CD14-positive monocyte (primary cell): ENCODE measurements around the gene CHRNA3. TPM values are rescaled to one million over a fixed set of nuclear protein-coding genes. Genes with fewer than 3 reads are reported as not detected.

Experiments used
- DNase-seq, 3 donors: peaks; one replicate each; pipeline ENCODE4 v3.0.0-alpha.2; 2011 to 2022
- H2AFZ ChIP-seq: 2 replicates; pipeline ENCODE4 v1.6.0; 2012; ENCODE audit warnings: mild to moderate bottlenecking, low read depth, low read length, inconsistent platforms; ENCODE audit not compliant: insufficient read depth, poor library complexity, severe bottlenecking
- H3K27ac ChIP-seq, 2 donors: 1 replicate in 1 of 2; 2 replicates in 1 of 2; pipeline ENCODE4 v1.5.1; 2012 to 2013; ENCODE audit warnings: low read length in 2 of 2, control low read depth in 1 of 2, inconsistent platforms in 1 of 2, low read depth in 1 of 2, mild to moderate bottlenecking in 1 of 2
- H3K27me3 ChIP-seq, 2 donors: one replicate each; pipeline versions ENCODE4 v1.6.0 to v1.6.1; 2011 to 2013; ENCODE audit warnings: low read length in 2 of 2; ENCODE audit not compliant: control insufficient read depth in 2 of 2, insufficient read depth in 2 of 2
- H3K36me3 ChIP-seq, 2 donors: replicated peaks in 1 of 2; 1 replicate in 1 of 2; 2 replicates in 1 of 2; pipeline versions ENCODE4 v1.5.1 to v1.6.1; 2012 to 2013; ENCODE audit warnings: low read length in 2 of 2, control low read depth in 1 of 2, inconsistent platforms in 1 of 2, mild to moderate bottlenecking in 1 of 2; ENCODE audit not compliant: insufficient read depth in 2 of 2, control insufficient read depth in 1 of 2
- H3K4me1 ChIP-seq, 2 donors: 1 replicate in 1 of 2; 2 replicates in 1 of 2; pipeline versions ENCODE4 v1.5.1 to v1.6.1; 2012 to 2013; ENCODE audit warnings: low read length in 2 of 2, control low read depth in 1 of 2, inconsistent platforms in 1 of 2, mild to moderate bottlenecking in 1 of 2, moderate library complexity in 1 of 2; ENCODE audit not compliant: insufficient read depth in 2 of 2, control insufficient read depth in 1 of 2
- H3K4me2 ChIP-seq: replicated peaks from 2 replicates; pipeline ENCODE3; 2012; ENCODE audit warnings: low read length, moderate library complexity, mild to moderate bottlenecking; ENCODE audit not compliant: poor library complexity, severe bottlenecking; ENCODE audit errors: extremely low read depth
- H3K4me3 ChIP-seq, 3 experiments: fragments of 200-600 bp in 1 of 3; sonication (generic) in 1 of 3; replicated peaks in 1 of 3; 1 replicate in 2 of 3; 2 replicates in 1 of 3; pipeline ENCODE4 v1.5.1; 2011 to 2013; ENCODE audit warnings: low read length in 3 of 3, mild to moderate bottlenecking in 3 of 3, control low read depth in 2 of 3, low read depth in 2 of 3, inconsistent platforms in 1 of 3, moderate library complexity in 1 of 3
- H3K79me2 ChIP-seq: 2 replicates; pipeline ENCODE4 v1.6.0; 2012; ENCODE audit warnings: mild to moderate bottlenecking, control low read depth, inconsistent platforms, low read length, moderate library complexity; ENCODE audit not compliant: insufficient read depth
- H3K9ac ChIP-seq: 2 replicates; pipeline ENCODE4 v1.6.0; 2017; ENCODE audit warnings: low read length, mild to moderate bottlenecking; ENCODE audit not compliant: insufficient read depth, poor library complexity, severe bottlenecking
- H3K9me3 ChIP-seq, 2 donors: replicated peaks in 1 of 2; 1 replicate in 1 of 2; 2 replicates in 1 of 2; pipeline versions ENCODE4 v1.5.1 to v1.6.1; 2012 to 2013; ENCODE audit warnings: low read length in 2 of 2, control low read depth in 1 of 2; ENCODE audit not compliant: control insufficient read depth in 1 of 2, insufficient read depth in 1 of 2
- H4K20me1 ChIP-seq: 2 replicates; pipeline ENCODE4 v1.6.0; 2012; ENCODE audit warnings: mild to moderate bottlenecking, low read length, control low read depth, moderate library complexity; ENCODE audit not compliant: insufficient read depth
- H3K27ac Mint-ChIP-seq, 7 donors: one replicate each; pipeline ENCODE4 v1.8.0; 2020; ENCODE audit warnings: mild to moderate bottlenecking in 7 of 7, mixed read lengths in 7 of 7, moderate library complexity in 6 of 7, inconsistent platforms in 2 of 7
- H3K27me3 Mint-ChIP-seq, 3 donors: one replicate each; pipeline ENCODE4 v1.8.0; 2021 to 2022; ENCODE audit warnings: low read depth in 3 of 3, mild to moderate bottlenecking in 3 of 3, mixed read lengths in 3 of 3, moderate library complexity in 3 of 3, inconsistent platforms in 1 of 3
- H3K36me3 Mint-ChIP-seq, 2 donors: one replicate each; pipeline ENCODE4 v1.8.0; 2020; ENCODE audit warnings: mixed read lengths in 2 of 2, inconsistent platforms in 1 of 2, mild to moderate bottlenecking in 1 of 2
- H3K4me1 Mint-ChIP-seq: one replicate; pipeline ENCODE4 v1.8.0; 2020; ENCODE audit warnings: mild to moderate bottlenecking, mixed read lengths
- H3K4me3 Mint-ChIP-seq, 2 donors: one replicate each; pipeline ENCODE4 v1.8.0; 2020; ENCODE audit warnings: mild to moderate bottlenecking in 2 of 2, mixed read lengths in 2 of 2, moderate library complexity in 1 of 2
- H3K9me3 Mint-ChIP-seq, 7 donors: one replicate each; pipeline ENCODE4 v1.8.0; 2020 to 2022; ENCODE audit warnings: mixed read lengths in 7 of 7, mild to moderate bottlenecking in 6 of 7, moderate library complexity in 6 of 7, inconsistent platforms in 2 of 7
- CTCF ChIP-seq: fragments of 200-600 bp; IDR thresholded peaks from one replicate; pipeline ENCODE4 v1.8.0; 2022; ENCODE audit warnings: antibody characterized with exemption, mild to moderate bottlenecking
- WGBS: methylation state at CpG from one replicate; pipeline ENCODE4 v1.1.5; 2013; ENCODE audit warnings: missing lambda C conversion rate; ENCODE audit not compliant: insufficient coverage; 5-methylcytosine and 5-hydroxymethylcytosine counted together
- intact Hi-C, 2 donors: fragments of 100-400 bp; cut with micrococcal nuclease; formaldehyde crosslinking; loops; one replicate each; pipeline versions ENCODE4 v1.15.0 to v1.15.1; 2023
- polyA plus RNA-seq, 3 donors: library from polyadenylated mRNA; depleted of rRNA in 1 of 3; unstranded in 2 of 3; stranded (reverse) in 1 of 3; fragments of 300-500 nt in 2 of 3; fragments of >200 nt in 1 of 3; fragmentation: Illumina TruSeq in 2 of 3; gene quantifications; 1 replicate in 2 of 3; 2 replicates in 1 of 3; pipeline ENCODE4 v1.2.3, GENCODE V29; 2012 to 2021

Gene CHRNA3
- polyA plus RNA-seq, 3 donors = not detected

GRCh38 chr15:78620021-78620526 is 722 bp downstream of the CHRNA3 start:
- no peak overlapping the region for H2AFZ ChIP-seq
- peaks cover 0 to 6% of the 10 kb centered on the region in 2 donors for H3K36me3 Mint-ChIP-seq
- H3K27me3 Mint-ChIP-seq = peaks cover 47 to 55% (median 51%) of the 10 kb centered on the region in 3 donors
- H3K4me3 Mint-ChIP-seq = peak overlapping the region in 1 of 2 donors; percentile 82
- no peak for TF ChIP-seq CTCF
- H3K79me2 ChIP-seq = no peaks in the 10 kb centered on the region
- H3K9ac ChIP-seq = no peak overlapping the region
- DNase-seq = no peak
- H4K20me1 ChIP-seq = no peaks in the 10 kb centered on the region
- no peak overlapping the region for H3K27ac ChIP-seq
- H3K27me3 ChIP-seq = peaks cover 27 to 44% of the 10 kb centered on the region in 2 donors
- H3K9me3 ChIP-seq = peaks cover 0 to 6% of the 10 kb centered on the region in 2 donors
- no peak overlapping the region for H3K4me3 ChIP-seq
- WGBS = under 1% methylated on average over 16 of the region's 41 CpGs
- H3K36me3 ChIP-seq = no peaks in the 10 kb centered on the region
- H3K9me3 Mint-ChIP-seq = peaks cover 0 to 5% (median 2%) of the 10 kb centered on the region in 7 donors
- intact Hi-C loops = no loop called here
- peaks cover 12% of the 10 kb centered on the region for H3K4me1 Mint-ChIP-seq
- H3K4me1 ChIP-seq = no peaks in the 10 kb centered on the region
- no peak overlapping the region for H3K27ac Mint-ChIP-seq
- no peak overlapping the region for H3K4me2 ChIP-seq

- peak overlapping the region in 1 of 2 donors; percentile 82 for H3K4me3 Mint-ChIP-seq
- Histone ChIP-seq H3K9me3 (peaks cover 0 to 6% of the 10 kb centered on the region in 2 donors), H3K79me2 (no peaks in the 10 kb centered on the region), H3K27me3 (peaks cover 27 to 41% of the 10 kb centered on the region in 2 donors), H3K9ac (no peak overlapping the region), H4K20me1 (no peaks in the 10 kb centered on the region), H3K36me3 (no peaks in the 10 kb centered on the region), H3K4me1 (no peaks in the 10 kb centered on the region), H3K4me2 (no peak overlapping the region), H3K4me3 (no peak overlapping the region), H3K27ac (no peak overlapping the region), H2AFZ (no peak overlapping the region)
- peaks cover 47 to 51% (median 49%) of the 10 kb centered on the region in 3 donors for H3K27me3 Mint-ChIP-seq
- no peak for TF ChIP-seq CTCF
- intact Hi-C loops = loop anchor here (2.0 kb wide), 2 partner anchors 90 to 132 kb away; no protein-coding TSS in a partner anchor
- H3K4me1 Mint-ChIP-seq = peaks cover 12% of the 10 kb centered on the region
- no peak for DNase-seq
- H3K36me3 Mint-ChIP-seq = peaks cover 0 to 6% of the 10 kb centered on the region in 2 donors
- 68% methylated on average over 7 of the region's 20 CpGs for WGBS
- H3K27ac Mint-ChIP-seq = no peak overlapping the region
- peaks cover 0 to 5% (median 2%) of the 10 kb centered on the region in 7 donors for H3K9me3 Mint-ChIP-seq
These were observed 1.5 kb downstream of the CHRNA3 start for GRCh38 chr15:78619022-78619950.
